NCI-H526 treated with DMSO at 0.1 percent for 48 hours (cell line): ENCODE data around the gene ODC1.
"Not testable (repeated sequence)": the region's sequence is repeated elsewhere in the genome, so short reads cannot be mapped to it uniquely, and the experiment has no call there.

Source experiments
- DNase-seq: peaks from one replicate; lab custom pipeline; 2025; lab: John Stamatoyannopoulos, UW

The ODC1 gene

GRCh38 chr2:10452956-10453904, 5.1 kb upstream of the ODC1 start:
- no peak for DNase-seq

GRCh38 chr2:10452312-10452711, 4.2 kb upstream of the ODC1 start:
- no peak for DNase-seq

DNA sequence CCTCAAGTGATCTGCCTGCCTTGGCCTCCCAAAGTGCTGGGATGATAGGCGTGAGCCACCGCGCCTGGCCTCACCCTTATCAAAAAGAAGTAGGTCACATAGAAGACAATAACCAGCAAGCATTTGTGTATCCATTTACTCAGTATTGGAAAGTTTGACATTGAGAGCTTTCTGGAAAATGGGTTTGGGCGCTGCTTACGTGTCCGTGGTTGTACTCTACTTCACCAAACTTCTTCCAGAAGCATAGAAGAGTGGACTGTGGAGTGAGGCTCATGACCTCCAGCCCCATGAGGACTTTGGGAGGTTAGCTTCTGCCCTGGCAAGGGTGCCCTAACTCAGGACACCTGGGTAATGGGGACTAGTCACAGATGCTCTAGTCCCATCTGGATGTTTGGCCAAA, 3.7 kb upstream of the ODC1 start:
- DNase-seq = no peak

DNA sequence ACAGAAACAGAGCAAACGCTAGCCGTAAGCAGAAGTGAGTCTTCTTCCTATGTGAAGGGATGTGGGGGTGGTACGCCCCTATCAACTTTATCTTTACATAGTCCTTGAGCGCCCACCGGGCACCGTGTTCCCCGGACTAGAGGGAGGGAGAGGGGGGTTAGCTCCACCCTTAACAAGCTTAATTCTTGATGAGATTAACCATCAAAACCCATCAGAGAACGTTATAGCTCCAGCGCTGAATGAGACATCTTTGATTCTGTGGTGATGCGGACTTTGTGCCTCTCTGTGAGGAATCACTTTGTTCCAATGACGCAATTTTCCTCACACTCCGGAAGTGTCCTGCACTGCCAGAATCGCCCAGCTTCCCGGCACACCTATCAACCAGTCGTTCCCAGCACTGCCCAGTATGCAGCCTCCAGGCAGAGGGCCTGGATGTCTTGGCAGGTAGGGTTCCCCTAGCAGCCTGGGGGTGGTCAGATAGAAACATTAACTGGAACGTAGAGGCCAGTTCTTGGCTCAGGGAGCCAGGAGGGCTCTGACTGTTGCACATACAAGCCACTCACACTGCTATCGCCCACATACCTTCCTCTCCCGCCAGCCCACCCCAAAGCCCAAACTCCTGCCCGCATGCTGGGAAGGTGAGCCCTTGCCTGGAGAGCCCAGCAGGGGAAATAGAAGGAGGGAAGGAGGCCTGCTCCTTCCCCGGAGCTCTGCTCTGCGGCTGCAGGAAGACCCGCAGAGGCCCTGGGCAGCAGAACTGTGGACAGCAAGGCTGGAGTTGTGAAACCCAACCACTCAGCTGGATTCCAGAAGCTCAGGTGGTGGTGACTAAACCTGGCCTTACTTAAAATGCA, 1.9 kb upstream of the ODC1 start:
- DNase-seq = no peak

DNA sequence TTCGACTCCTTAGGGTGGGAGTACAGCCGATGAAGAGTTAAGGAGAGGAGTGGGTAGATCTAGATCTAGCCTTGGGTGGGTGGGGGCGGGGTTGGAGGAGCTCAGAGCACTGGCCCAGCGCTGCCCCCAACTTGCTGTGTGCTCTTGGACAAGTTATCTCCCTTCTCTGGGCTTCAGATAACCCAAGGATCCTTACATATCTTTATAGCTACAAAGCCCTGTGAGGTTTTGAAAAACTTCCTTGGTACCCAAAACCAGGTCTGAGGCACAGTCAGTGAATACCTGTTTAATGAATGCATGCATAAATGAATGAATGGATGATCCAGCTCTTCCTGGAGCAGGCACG, 1.3 kb upstream of the ODC1 start:
- DNase-seq = no peak

- DNase-seq = peak; percentile 93
These were observed 704 bp upstream of the ODC1 start for GRCh38 chr2:10448576-10449485.

DNA sequence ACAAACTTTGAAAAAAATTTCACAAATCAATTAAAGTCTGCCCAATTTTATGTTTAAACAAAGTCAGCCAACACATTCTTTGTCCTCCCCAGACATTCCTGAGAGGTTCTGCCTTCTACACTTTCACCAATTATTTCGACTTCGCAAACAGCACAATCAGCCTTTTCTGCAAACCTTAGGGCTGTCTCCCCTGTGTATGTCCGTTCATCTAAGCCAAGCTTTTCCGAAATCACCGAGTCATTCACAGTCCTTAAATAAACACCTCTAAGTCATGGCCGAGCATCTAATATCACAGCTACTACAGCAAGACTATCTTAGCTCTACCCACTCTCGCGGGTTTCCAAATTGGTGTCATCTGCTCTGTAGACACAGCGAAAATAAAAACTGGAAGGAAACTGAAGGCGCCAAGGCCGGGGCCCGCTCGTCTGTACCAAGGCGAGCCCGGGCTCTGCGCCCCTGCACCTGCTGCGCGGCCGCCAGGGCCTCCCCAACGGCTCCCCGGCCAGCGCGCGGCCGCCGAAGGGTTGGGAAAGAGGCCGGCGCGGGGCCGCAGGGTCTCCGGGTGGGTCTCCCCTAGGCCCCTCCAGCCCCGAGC, 730 bp downstream of the ODC1 start:
- DNase-seq = no peak

DNA sequence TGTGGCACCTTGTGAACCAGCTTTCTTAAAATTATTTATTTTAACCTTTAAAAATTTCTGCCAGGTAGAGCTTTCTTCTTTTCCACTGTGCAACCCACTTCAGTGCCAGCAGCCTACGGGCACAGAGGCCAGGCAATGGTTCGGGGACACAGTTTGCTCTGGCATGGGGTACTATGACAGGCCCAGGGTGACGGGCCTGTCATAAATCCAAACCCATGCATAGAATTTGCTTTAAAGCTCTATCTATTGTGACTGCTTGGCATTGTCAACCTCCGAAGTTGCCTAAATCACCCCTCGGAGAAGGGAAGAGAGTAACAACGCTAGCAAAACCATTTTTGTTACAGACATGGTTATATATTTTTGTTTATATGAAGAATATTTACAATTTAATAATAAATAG, 1.5 kb downstream of the ODC1 start:
- no peak for DNase-seq

- DNase-seq = no peak
These were observed 3.7 kb downstream of the ODC1 start for GRCh38 chr2:10444463-10444862.

- not testable (repeated sequence) for DNase-seq
These were observed 5.5 kb downstream of the ODC1 start for GRCh38 chr2:10442469-10443126.

GRCh38 chr2:10441948-10442347, 6.2 kb downstream of the ODC1 start:
- no peak for DNase-seq

GRCh38 chr2:10440736-10441135, 7.4 kb downstream of the ODC1 start:
- DNase-seq = no peak

GRCh38 chr2:10439971-10440370, 8.2 kb downstream of the ODC1 start:
- no peak for DNase-seq

- DNase-seq = no peak
These were observed 8.8 kb downstream of the ODC1 start for GRCh38 chr2:10439185-10439879.

- DNase-seq = no peak
These were observed 9.4 kb downstream of the ODC1 start for GRCh38 chr2:10438688-10439087.

GRCh38 chr2:10437806-10438205, 10.3 kb downstream of the ODC1 start:
- no peak for DNase-seq

DNA sequence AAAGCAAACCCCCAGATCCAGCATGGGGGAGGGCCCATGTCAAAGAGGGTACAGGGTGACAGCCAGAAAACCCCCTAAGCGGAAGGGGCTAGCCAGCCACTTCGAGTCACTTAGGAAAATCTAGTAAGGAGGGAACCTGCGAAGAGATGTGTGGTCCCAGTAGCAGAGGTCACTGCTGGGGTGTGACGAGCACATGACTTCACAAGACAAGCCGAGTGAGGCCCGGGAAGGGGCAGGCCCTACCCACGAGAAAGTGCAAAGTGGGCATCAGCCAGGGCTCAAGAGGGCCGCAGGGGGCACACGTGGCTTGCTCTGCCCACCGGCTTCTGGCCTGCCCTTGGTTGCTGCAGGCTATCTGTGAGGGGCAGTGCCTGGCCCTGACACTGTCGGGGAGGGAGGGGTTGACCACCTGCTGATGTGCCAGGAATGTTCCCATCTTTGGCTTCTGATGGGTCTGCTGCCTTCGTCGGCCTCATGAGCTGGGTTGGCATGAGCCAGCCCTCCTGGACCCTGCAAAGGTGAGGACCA, 11.5 kb downstream of the ODC1 start:
- DNase-seq = no peak

DNA sequence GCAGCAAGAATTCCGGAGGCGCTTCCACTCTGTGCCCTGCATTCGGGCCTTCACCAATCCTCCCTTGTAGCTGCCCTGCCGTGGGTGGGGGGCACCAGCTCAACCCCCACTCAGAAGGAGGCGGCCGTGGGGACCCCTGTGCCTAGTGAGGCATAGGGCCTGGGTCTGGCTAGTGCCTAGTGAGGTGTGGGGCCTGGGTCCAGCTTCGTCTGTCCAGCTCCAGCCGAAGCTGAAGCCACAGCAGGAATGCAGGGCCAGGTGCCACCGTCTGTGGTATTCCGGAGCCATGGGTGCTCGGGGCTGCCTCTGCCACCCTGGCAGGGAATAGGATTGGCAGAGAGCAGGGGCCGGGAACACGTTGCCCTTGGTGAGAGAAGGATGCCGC, 12.3 kb downstream of the ODC1 start:
- DNase-seq = no peak

DNA sequence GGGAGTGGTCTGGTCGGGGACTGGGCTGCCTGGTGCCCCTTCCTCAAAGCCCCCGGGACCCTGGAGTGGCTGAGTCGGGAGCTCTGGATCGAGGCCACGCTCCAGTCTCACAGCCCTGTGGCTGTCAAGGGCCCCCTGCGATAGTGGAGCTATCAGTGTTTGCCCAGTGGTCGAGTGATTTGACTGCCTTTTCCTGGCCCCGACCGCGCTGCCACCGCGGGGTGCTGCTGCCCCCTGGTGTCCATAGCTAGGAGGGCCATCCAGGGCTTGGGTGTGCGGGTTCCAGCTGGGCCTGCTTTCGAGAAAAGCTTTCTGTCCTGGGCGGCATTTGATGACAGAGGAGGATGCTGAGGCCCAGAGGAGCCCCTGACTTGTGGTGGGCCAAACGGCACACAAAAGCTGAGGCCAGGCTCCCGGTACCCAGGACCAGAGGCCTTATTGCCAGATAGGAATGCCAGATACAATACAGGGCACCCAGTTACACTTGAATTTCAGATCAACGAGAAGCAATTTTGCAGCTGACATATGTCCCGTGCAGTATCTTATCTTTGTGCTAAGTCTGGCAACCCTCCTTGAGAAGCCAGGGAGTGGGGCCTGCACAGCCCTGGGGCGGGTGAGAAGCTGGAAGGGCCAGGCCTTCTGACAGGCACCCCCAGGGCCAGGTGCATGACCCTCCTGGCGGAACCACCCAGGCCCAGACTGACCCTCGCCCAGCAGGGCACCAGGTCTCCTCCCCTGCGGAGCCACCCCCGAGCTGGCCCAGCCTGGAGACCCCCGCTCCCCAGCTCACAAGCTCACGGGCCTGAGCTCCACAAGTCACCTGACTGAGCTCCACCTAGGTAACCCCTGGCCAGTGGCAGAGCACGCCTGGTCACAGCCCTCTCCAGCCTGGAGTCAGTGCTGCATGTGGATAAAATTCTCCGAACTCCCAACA, 13.0 kb downstream of the ODC1 start:
- peak; percentile 29 for DNase-seq
